ENCODE data around the gene DECR2. TPM values are rescaled to one million over a fixed set of nuclear protein-coding genes. Genes with fewer than 3 reads are reported as not detected.

The DECR2 gene
- total and polyA plus RNA-seq, 2 of the 13 experiments (the other 11 are each of a cell fraction or from before 2014, with no cell fraction given), result 36.3 to 44.6 TPM

DNA sequence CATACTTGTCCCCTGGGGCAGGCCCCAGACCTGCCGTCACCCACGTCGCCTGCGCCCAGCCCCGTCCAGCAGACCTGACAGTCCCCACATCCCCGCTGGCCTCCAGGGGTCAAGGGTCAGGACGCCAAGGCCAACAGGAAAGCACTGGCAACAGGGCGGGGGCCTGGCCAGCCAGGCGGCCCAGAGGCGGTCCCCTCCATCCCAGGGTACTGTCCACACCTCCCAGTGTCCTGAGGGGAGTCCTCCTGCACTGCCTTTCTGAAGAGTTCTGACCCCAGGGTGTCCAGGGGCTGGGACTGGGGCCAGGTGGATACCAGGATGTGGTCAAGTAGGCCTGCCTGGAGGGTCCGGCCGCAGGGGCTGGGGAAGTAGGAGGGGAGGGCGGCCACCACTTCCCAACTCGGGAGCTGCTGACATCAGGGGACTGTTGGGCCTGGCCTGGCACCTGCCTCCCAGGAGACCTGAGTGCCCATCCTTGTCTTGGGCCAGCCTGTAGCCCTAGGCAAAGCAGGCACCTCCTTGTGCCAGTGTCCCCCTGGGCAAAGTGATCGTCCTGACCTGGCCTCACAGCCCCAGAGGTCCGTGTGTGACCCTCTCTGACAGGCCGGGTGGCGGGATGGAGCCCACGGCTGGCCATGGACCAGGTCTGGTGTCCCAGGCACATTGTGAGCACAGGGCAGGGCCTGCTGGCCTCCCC, 42.5 kb upstream of the DECR2 start (continued):
- no peak for TF ChIP-seq ZNF781 (CRISPR knock-in tag; IDR thresholded peaks at IDR 0.05; ENCODE audit: borderline replicate concordance, not compliant biosample characterization)
- TF ChIP-seq, protein P1, sequence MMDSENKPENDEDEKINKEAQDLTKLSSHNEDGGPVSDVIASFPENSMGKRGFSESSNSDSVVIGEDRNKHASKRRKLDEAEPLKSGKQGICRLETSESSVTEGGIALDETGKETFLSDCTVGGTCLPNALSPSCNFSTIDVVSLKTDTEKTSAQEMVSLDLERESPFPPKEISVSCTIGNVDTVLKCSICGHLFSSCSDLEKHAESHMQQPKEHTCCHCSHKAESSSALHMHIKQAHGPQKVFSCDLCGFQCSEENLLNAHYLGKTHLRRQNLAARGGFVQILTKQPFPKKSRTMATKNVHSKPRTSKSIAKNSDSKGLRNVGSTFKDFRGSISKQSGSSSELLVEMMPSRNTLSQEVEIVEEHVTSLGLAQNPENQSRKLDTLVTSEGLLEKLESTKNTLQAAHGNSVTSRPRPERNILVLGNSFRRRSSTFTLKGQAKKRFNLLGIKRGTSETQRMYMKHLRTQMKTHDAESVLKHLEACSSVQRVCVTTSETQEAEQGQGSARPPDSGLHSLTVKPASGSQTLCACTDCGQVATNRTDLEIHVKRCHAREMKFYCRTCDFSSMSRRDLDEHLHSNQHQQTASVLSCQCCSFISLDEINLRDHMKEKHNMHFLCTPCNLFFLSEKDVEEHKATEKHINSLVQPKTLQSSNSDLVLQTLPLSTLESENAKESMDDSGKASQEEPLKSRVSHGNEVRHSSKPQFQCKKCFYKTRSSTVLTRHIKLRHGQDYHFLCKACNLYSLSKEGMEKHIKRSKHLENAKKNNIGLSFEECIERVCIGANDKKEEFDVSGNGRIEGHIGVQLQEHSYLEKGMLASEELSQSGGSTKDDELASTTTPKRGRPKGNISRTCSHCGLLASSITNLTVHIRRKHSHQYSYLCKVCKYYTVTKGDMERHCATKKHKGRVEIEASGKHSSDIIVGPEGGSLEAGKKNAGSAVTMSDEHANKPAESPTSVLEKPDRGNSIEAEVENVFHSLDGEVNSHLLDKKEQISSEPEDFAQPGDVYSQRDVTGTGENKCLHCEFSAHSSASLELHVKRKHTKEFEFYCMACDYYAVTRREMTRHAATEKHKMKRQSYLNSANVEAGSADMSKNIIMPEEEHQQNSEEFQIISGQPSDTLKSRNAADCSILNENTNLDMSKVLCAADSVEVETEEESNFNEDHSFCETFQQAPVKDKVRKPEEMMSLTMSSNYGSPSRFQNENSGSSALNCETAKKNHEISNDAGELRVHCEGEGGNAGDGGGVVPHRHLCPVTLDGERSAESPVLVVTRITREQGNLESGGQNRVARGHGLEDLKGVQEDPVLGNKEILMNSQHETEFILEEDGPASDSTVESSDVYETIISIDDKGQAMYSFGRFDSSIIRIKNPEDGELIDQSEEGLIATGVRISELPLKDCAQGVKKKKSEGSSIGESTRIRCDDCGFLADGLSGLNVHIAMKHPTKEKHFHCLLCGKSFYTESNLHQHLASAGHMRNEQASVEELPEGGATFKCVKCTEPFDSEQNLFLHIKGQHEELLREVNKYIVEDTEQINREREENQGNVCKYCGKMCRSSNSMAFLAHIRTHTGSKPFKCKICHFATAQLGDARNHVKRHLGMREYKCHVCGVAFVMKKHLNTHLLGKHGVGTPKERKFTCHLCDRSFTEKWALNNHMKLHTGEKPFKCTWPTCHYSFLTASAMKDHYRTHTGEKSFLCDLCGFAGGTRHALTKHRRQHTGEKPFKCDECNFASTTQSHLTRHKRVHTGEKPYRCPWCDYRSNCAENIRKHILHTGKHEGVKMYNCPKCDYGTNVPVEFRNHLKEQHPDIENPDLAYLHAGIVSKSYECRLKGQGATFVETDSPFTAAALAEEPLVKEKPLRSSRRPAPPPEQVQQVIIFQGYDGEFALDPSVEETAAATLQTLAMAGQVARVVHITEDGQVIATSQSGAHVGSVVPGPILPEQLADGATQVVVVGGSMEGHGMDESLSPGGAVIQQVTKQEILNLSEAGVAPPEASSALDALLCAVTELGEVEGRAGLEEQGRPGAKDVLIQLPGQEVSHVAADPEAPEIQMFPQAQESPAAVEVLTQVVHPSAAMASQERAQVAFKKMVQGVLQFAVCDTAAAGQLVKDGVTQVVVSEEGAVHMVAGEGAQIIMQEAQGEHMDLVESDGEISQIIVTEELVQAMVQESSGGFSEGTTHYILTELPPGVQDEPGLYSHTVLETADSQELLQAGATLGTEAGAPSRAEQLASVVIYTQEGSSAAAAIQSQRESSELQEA (CRISPR knock-in tag; IDR thresholded peaks at IDR 0.05; ENCODE audit: not compliant biosample characterization), result peak; percentile 31
- TF ChIP-seq ZNF33A (CRISPR knock-in tag; IDR thresholded peaks at IDR 0.05; ENCODE audit: borderline replicate concordance), result no peak
- TF ChIP-seq RORA (CRISPR knock-in tag; IDR thresholded peaks at IDR 0.05), result no peak
- no peak for TF ChIP-seq RBAK (CRISPR knock-in tag; IDR thresholded peaks at IDR 0.05)
- TF ChIP-seq, protein P2, sequence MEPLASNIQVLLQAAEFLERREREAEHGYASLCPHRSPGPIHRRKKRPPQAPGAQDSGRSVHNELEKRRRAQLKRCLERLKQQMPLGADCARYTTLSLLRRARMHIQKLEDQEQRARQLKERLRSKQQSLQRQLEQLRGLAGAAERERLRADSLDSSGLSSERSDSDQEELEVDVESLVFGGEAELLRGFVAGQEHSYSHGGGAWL (CRISPR knock-in tag; IDR thresholded peaks at IDR 0.05), result no peak
- TF ChIP-seq, protein P3, sequence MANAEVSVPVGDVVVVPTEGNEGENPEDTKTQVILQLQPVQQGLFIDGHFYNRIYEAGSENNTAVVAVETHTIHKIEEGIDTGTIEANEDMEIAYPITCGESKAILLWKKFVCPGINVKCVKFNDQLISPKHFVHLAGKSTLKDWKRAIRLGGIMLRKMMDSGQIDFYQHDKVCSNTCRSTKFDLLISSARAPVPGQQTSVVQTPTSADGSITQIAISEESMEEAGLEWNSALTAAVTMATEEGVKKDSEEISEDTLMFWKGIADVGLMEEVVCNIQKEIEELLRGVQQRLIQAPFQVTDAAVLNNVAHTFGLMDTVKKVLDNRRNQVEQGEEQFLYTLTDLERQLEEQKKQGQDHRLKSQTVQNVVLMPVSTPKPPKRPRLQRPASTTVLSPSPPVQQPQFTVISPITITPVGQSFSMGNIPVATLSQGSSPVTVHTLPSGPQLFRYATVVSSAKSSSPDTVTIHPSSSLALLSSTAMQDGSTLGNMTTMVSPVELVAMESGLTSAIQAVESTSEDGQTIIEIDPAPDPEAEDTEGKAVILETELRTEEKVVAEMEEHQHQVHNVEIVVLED (CRISPR knock-in tag; IDR thresholded peaks at IDR 0.05; ENCODE audit: borderline replicate concordance), result peak; percentile 75
- TF ChIP-seq ZNF557 (CRISPR knock-in tag; IDR thresholded peaks at IDR 0.05), result no peak
- TF ChIP-seq MED1 (CRISPR knock-in tag; IDR thresholded peaks at IDR 0.05), result peak; percentile 98
- peak; percentile 36; the same call in 1 of the 2 replicates for TF ChIP-seq KLF6 (CRISPR knock-in tag; IDR thresholded peaks at IDR 0.05)
- no peak for TF ChIP-seq KMT2B (CRISPR knock-in tag; IDR thresholded peaks at IDR 0.05)
- TF ChIP-seq IRX3 (CRISPR knock-in tag; IDR thresholded peaks at IDR 0.05; ENCODE audit: borderline replicate concordance, low read depth), result no peak
- TF ChIP-seq, protein P4, sequence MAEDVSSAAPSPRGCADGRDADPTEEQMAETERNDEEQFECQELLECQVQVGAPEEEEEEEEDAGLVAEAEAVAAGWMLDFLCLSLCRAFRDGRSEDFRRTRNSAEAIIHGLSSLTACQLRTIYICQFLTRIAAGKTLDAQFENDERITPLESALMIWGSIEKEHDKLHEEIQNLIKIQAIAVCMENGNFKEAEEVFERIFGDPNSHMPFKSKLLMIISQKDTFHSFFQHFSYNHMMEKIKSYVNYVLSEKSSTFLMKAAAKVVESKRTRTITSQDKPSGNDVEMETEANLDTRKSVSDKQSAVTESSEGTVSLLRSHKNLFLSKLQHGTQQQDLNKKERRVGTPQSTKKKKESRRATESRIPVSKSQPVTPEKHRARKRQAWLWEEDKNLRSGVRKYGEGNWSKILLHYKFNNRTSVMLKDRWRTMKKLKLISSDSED (CRISPR knock-in tag; IDR thresholded peaks at IDR 0.05), result no peak
- TF ChIP-seq ZBTB8A (CRISPR knock-in tag; IDR thresholded peaks at IDR 0.05; ENCODE audit: borderline replicate concordance, low read depth), result no peak
- peak; percentile 49; the same call in 1 of the 2 replicates for TF ChIP-seq ZNF891 (CRISPR knock-in tag; IDR thresholded peaks at IDR 0.05)
- no peak for TF ChIP-seq MLLT10 (CRISPR knock-in tag; IDR thresholded peaks at IDR 0.05)
- peak; percentile 41 for TF ChIP-seq KDM5B (CRISPR knock-in tag; IDR thresholded peaks at IDR 0.05; ENCODE audit: borderline replicate concordance)
- TF ChIP-seq ZNF124 (CRISPR knock-in tag; IDR thresholded peaks at IDR 0.05), result no peak

All from HepG2 (cell line).